ENCODE results near the gene PAM16. TPM values are rescaled to one million over a fixed set of nuclear protein-coding genes. Genes with fewer than 3 reads are reported as not detected.

PAM16 gene
- total RNA-seq, 3 donors from 2014 or later (not counting 1 experiment from before 2014, with no cell fraction given), result 29.4 to 42.7 (median 39.0) TPM

- Mint-ChIP-seq H3K9me3 (no peaks in the 10 kb centered on the region), H3K27ac (peak overlapping the region; percentile 38 to 50), H3K4me3 (no peak overlapping the region), H3K4me1 (peaks cover 0 to 28% of the 10 kb centered on the region in 2 donors), H3K36me3 (no peaks in the 10 kb centered on the region), H3K27me3 (ENCODE audit: low read depth in 2 of 2) (no peaks in the 10 kb centered on the region)
- peaks cover 72% of the 10 kb centered on the region for H3K36me3 ChIP-seq (ENCODE audit: control insufficient read depth, insufficient read depth, low read length)
- no peak for ATAC-seq
- H3K9me3 ChIP-seq (ENCODE audit: control insufficient read depth, insufficient read depth, low read length), result no peaks in the 10 kb centered on the region
- no peaks in the 10 kb centered on the region for H3K4me1 ChIP-seq (ENCODE audit: control insufficient read depth, insufficient read depth, low read length)
- H3K4me3 ChIP-seq (ENCODE audit: low read length), result no peak overlapping the region
- no peaks in the 10 kb centered on the region for H3K27me3 ChIP-seq (ENCODE audit: control insufficient read depth, insufficient read depth, low read length)
- no peak overlapping the region for H3K27ac ChIP-seq (ENCODE audit: low read length)
- no peak for TF ChIP-seq CTCF (IDR thresholded peaks at IDR 0.05)
- intact Hi-C loops (cut with micrococcal nuclease), result no loop called here
- WGBS (ENCODE audit: insufficient coverage), result 97% methylated on average over 12 of the region's 12 CpGs
- no peak for DNase-seq
Observed at GRCh38 chr16:4383591-4384444, 32.7 kb upstream of the PAM16 start.

GRCh38 chr16:4382795-4383357 is 31.8 kb upstream of the PAM16 start:
- intact Hi-C loops (cut with micrococcal nuclease), result no loop called here
- WGBS (ENCODE audit: insufficient coverage), result 97% methylated on average over 20 of the region's 21 CpGs
- Mint-ChIP-seq H3K4me3 (no peak overlapping the region), H3K27me3 (ENCODE audit: low read depth in 2 of 2) (no peaks in the 10 kb centered on the region), H3K27ac (peak overlapping the region; percentile 38 to 50), H3K9me3 (no peaks in the 10 kb centered on the region), H3K36me3 (no peaks in the 10 kb centered on the region), H3K4me1 (peaks cover 0 to 28% of the 10 kb centered on the region in 2 donors)
- no peak for TF ChIP-seq CTCF (IDR thresholded peaks at IDR 0.05)
- Histone ChIP-seq H3K36me3 (ENCODE audit: control insufficient read depth, insufficient read depth, low read length) (peaks cover 67% of the 10 kb centered on the region), H3K4me1 (ENCODE audit: control insufficient read depth, insufficient read depth, low read length) (no peaks in the 10 kb centered on the region), H3K9me3 (ENCODE audit: control insufficient read depth, insufficient read depth, low read length) (no peaks in the 10 kb centered on the region), H3K27ac (ENCODE audit: low read length) (no peak overlapping the region), H3K4me3 (ENCODE audit: low read length) (no peak overlapping the region), H3K27me3 (ENCODE audit: control insufficient read depth, insufficient read depth, low read length) (no peaks in the 10 kb centered on the region)
- ATAC-seq (no peak), DNase-seq (no peak)

- H3K36me3 ChIP-seq (ENCODE audit: control insufficient read depth, insufficient read depth, low read length), result peaks cover 60% of the 10 kb centered on the region
- H3K36me3 Mint-ChIP-seq, result no peaks in the 10 kb centered on the region
- H3K27me3 ChIP-seq (ENCODE audit: control insufficient read depth, insufficient read depth, low read length), result no peaks in the 10 kb centered on the region
- H3K27ac ChIP-seq (ENCODE audit: low read length), result no peak overlapping the region
- H3K4me1 Mint-ChIP-seq, result peaks cover 0 to 28% of the 10 kb centered on the region in 2 donors
- H3K9me3 ChIP-seq (ENCODE audit: control insufficient read depth, insufficient read depth, low read length), result no peaks in the 10 kb centered on the region
- no peaks in the 10 kb centered on the region for H3K4me1 ChIP-seq (ENCODE audit: control insufficient read depth, insufficient read depth, low read length)
- DNase-seq (no peak), ATAC-seq (no peak)
- H3K27ac Mint-ChIP-seq, result peak overlapping the region; percentile 36 to 43
- H3K4me3 ChIP-seq (ENCODE audit: low read length), result no peak overlapping the region
- no peak for TF ChIP-seq CTCF (IDR thresholded peaks at IDR 0.05)
- H3K9me3 Mint-ChIP-seq, result no peaks in the 10 kb centered on the region
- H3K4me3 Mint-ChIP-seq, result no peak overlapping the region
- intact Hi-C loops (cut with micrococcal nuclease), result no loop called here
- no peaks in the 10 kb centered on the region for H3K27me3 Mint-ChIP-seq (ENCODE audit: low read depth in 2 of 2)
- WGBS (ENCODE audit: insufficient coverage), result 97% methylated on average over 55 of the region's 55 CpGs
Observed at GRCh38 chr16:4381935-4382794, 31.0 kb upstream of the PAM16 start.
